Measurements from ENCODE around the gene CLHC1. TPM values are rescaled to one million over a fixed set of nuclear protein-coding genes. Genes with fewer than 3 reads are reported as not detected.
"Not testable (repeated sequence)": the region's sequence is repeated elsewhere in the genome, so short reads cannot be mapped to it uniquely, and the experiment has no call there.

The CLHC1 gene
- total RNA-seq, 1 experiment from 2014 or later, result 3.3 TPM

GRCh38 chr2:55235724-55236538 lies 3.8 kb upstream of the CLHC1 start:
- in situ Hi-C loops (cut with HindIII; ENCODE audit: low pct_unique_long_range_greater_than_20kb, low sequenced_read_pairs), result no loop called here
- DNase-seq (ENCODE audit: low read depth), result no peak

GRCh38 chr2:55233658-55233940 lies 1.5 kb upstream of the CLHC1 start:
- DNase-seq (ENCODE audit: low read depth), result no peak
- in situ Hi-C loops (cut with HindIII; ENCODE audit: low pct_unique_long_range_greater_than_20kb, low sequenced_read_pairs), result no loop called here

- in situ Hi-C loops (cut with HindIII; ENCODE audit: low pct_unique_long_range_greater_than_20kb, low sequenced_read_pairs), result no loop called here
- DNase-seq (ENCODE audit: low read depth), result peak; percentile 21
Measured at GRCh38 chr2:55232863-55233657, 967 bp upstream of the CLHC1 start.

GRCh38 chr2:55231546-55232083 lies 478 bp downstream of the CLHC1 start:
- peak; percentile 20 for DNase-seq (ENCODE audit: low read depth)
- in situ Hi-C loops (cut with HindIII; ENCODE audit: low pct_unique_long_range_greater_than_20kb, low sequenced_read_pairs), result no loop called here

GRCh38 chr2:55230551-55230950 lies 1.5 kb downstream of the CLHC1 start:
- no peak for DNase-seq (ENCODE audit: low read depth)
- in situ Hi-C loops (cut with HindIII; ENCODE audit: low pct_unique_long_range_greater_than_20kb, low sequenced_read_pairs), result no loop called here

- no peak for DNase-seq (ENCODE audit: low read depth)
- in situ Hi-C loops (cut with HindIII; ENCODE audit: low pct_unique_long_range_greater_than_20kb, low sequenced_read_pairs), result no loop called here
Measured at GRCh38 chr2:55229221-55229620, 2.9 kb downstream of the CLHC1 start.

GRCh38 chr2:55228226-55228563 lies 3.9 kb downstream of the CLHC1 start:
- in situ Hi-C loops (cut with HindIII; ENCODE audit: low pct_unique_long_range_greater_than_20kb, low sequenced_read_pairs), result no loop called here
- no peak for DNase-seq (ENCODE audit: low read depth)

GRCh38 chr2:55227437-55228225 lies 4.5 kb downstream of the CLHC1 start:
- DNase-seq (ENCODE audit: low read depth); in situ Hi-C loops (cut with HindIII; ENCODE audit: low pct_unique_long_range_greater_than_20kb, low sequenced_read_pairs): not testable (repeated sequence)

GRCh38 chr2:55225481-55226020 lies 6.5 kb downstream of the CLHC1 start:
- no peak for DNase-seq (ENCODE audit: low read depth)
- in situ Hi-C loops (cut with HindIII; ENCODE audit: low pct_unique_long_range_greater_than_20kb, low sequenced_read_pairs), result no loop called here

GRCh38 chr2:55224761-55225261 lies 7.3 kb downstream of the CLHC1 start:
- no peak for DNase-seq (ENCODE audit: low read depth)
- in situ Hi-C loops (cut with HindIII; ENCODE audit: low pct_unique_long_range_greater_than_20kb, low sequenced_read_pairs), result no loop called here

- in situ Hi-C loops (cut with HindIII; ENCODE audit: low pct_unique_long_range_greater_than_20kb, low sequenced_read_pairs), result no loop called here
- no peak for DNase-seq (ENCODE audit: low read depth)
Measured at GRCh38 chr2:55223958-55224760, 7.9 kb downstream of the CLHC1 start.

- in situ Hi-C loops (cut with HindIII; ENCODE audit: low pct_unique_long_range_greater_than_20kb, low sequenced_read_pairs), result no loop called here
- DNase-seq (ENCODE audit: low read depth), result no peak
Measured at GRCh38 chr2:55213822-55214221, 18.3 kb downstream of the CLHC1 start.

GRCh38 chr2:55204950-55205349 lies 27.1 kb downstream of the CLHC1 start:
- DNase-seq (ENCODE audit: low read depth), result no peak
- in situ Hi-C loops (cut with HindIII; ENCODE audit: low pct_unique_long_range_greater_than_20kb, low sequenced_read_pairs), result no loop called here

- DNase-seq (ENCODE audit: low read depth), result no peak
- in situ Hi-C loops (cut with HindIII; ENCODE audit: low pct_unique_long_range_greater_than_20kb, low sequenced_read_pairs), result no loop called here
Measured at GRCh38 chr2:55204536-55204935, 27.6 kb downstream of the CLHC1 start.

- in situ Hi-C loops (cut with HindIII; ENCODE audit: low pct_unique_long_range_greater_than_20kb, low sequenced_read_pairs), result no loop called here
- no peak for DNase-seq (ENCODE audit: low read depth)
Measured at GRCh38 chr2:55200416-55200815, 31.7 kb downstream of the CLHC1 start.

GRCh38 chr2:55196526-55196925 lies 35.6 kb downstream of the CLHC1 start:
- in situ Hi-C loops (cut with HindIII; ENCODE audit: low pct_unique_long_range_greater_than_20kb, low sequenced_read_pairs), result no loop called here

GRCh38 chr2:55191888-55192287 lies 40.2 kb downstream of the CLHC1 start:
- in situ Hi-C loops (cut with HindIII; ENCODE audit: low pct_unique_long_range_greater_than_20kb, low sequenced_read_pairs); DNase-seq (ENCODE audit: low read depth): not testable (repeated sequence)

More at GRCh38 chr2:55196526-55196925, 35.6 kb downstream of the CLHC1 start:
- no peak for DNase-seq (ENCODE audit: low read depth)

GRCh38 chr2:55186837-55187236 lies 45.3 kb downstream of the CLHC1 start:
- DNase-seq (ENCODE audit: low read depth); in situ Hi-C loops (cut with HindIII; ENCODE audit: low pct_unique_long_range_greater_than_20kb, low sequenced_read_pairs): not testable (repeated sequence)

Measured in Caki2 (cell line).